Aorta (tissue), 5 donors: ENCODE results near the gene CACNA1B. TPM values are rescaled to one million over a fixed set of nuclear protein-coding genes. Genes with fewer than 3 reads are reported as not detected.
A peak's percentile ranks its signal among the peaks of the same experiment; 100 is the strongest.

ENCODE experiments used
- ATAC-seq: fragments of 200-7000 bp; cut with Tn5 transposase; one replicate; pipeline ENCODE4 v1.9.1; 2022; ENCODE audit warnings: moderate library complexity; ENCODE audit not compliant: low FRiP score
- DNase-seq, 2 donors: peaks; one replicate each; pipeline ENCODE4 v3.0.0-alpha.2; 2020
- H3K27ac ChIP-seq, 2 donors: one replicate each; pipeline ENCODE4 v1.5.1; 2013; ENCODE audit warnings: low read length in 2 of 2, mild to moderate bottlenecking in 2 of 2, moderate library complexity in 2 of 2, control low read depth in 1 of 2, inconsistent platforms in 1 of 2, low read depth in 1 of 2
- H3K27me3 ChIP-seq, 2 donors: one replicate each; pipeline ENCODE4 v1.6.1; 2013; ENCODE audit warnings: control low read depth in 1 of 2, low read length in 1 of 2, mild to moderate bottlenecking in 1 of 2, moderate library complexity in 1 of 2; ENCODE audit not compliant: insufficient read depth in 2 of 2, control insufficient read depth in 1 of 2
- H3K36me3 ChIP-seq, 2 donors: one replicate each; pipeline ENCODE4 v1.6.1; 2013; ENCODE audit warnings: control low read depth in 1 of 2, low read length in 1 of 2, mild to moderate bottlenecking in 1 of 2; ENCODE audit not compliant: insufficient read depth in 2 of 2, control insufficient read depth in 1 of 2
- H3K4me1 ChIP-seq, 2 donors: one replicate each; pipeline ENCODE4 v1.6.1; 2013; ENCODE audit warnings: low read length in 2 of 2, control low read depth in 1 of 2, mild to moderate bottlenecking in 1 of 2, moderate library complexity in 1 of 2; ENCODE audit not compliant: insufficient read depth in 2 of 2, control insufficient read depth in 1 of 2
- H3K4me3 ChIP-seq, 2 donors: one replicate each; pipeline ENCODE4 v1.5.1; 2013; ENCODE audit warnings: low read length in 2 of 2, control low read depth in 1 of 2, mild to moderate bottlenecking in 1 of 2
- H3K9me3 ChIP-seq: one replicate; pipeline ENCODE4 v1.6.1; 2013; ENCODE audit warnings: mild to moderate bottlenecking, low read length; ENCODE audit not compliant: control insufficient read depth
- WGBS, 2 donors: extraction: QIAGEN DNeasy Blood & Tissue Kit; methylation state at CpG; one replicate each; pipeline ENCODE4 v1.1.7; 2013; 5-methylcytosine and 5-hydroxymethylcytosine counted together
- intact Hi-C, 2 donors: fragments of 100-400 bp; cut with DNase I; formaldehyde crosslinking; loops; one replicate each; pipeline versions ENCODE4 v1.14.2 to v1.15.0; 2022
- polyA plus RNA-seq, 2 donors: library from polyadenylated mRNA; stranded (reverse); fragments of 200-250 nt; gene quantifications; one replicate each; pipeline ENCODE4 v1.2.3, GENCODE V29; 2013
- total RNA-seq, 2 donors: library from RNA; stranded (reverse); fragmentation: NEBNext Ultra II Directional; extraction: Animal tissue kit (Norgen Biotek cat#: 25700); gene quantifications; one replicate each; pipeline ENCODE4 v1.2.1, GENCODE V29; 2021
- donor health status: healthy with polysubstance abuse.
- donor health status: Bipolar disorder and iron deficiency.
- donor health status: DM: no; HTN: no; CAD: no.
- donor health status: DM: no; HTN: no; CAD: no.
- donor health status: DM: yes; HTN: yes; CAD: no.

The CACNA1B gene
- total and polyA plus RNA-seq, 4 donors = under 0.01 to 0.05 (median 0.03) TPM; not detected in 1

GRCh38 chr9:137987244-137988030 is 109.9 kb downstream of the CACNA1B start:
- ATAC-seq (no peak), DNase-seq (peak in 1 of 2 donors; percentile 30)
- Histone ChIP-seq H3K4me3 (no peak overlapping the region), H3K36me3 (no peaks in the 10 kb centered on the region), H3K4me1 (no peaks in the 10 kb centered on the region), H3K27ac (no peak overlapping the region), H3K27me3 (no peaks in the 10 kb centered on the region), H3K9me3 (peaks cover 1% of the 10 kb centered on the region)
- intact Hi-C loops = no loop called here
- 78 to 81% methylated on average over 10 of the region's 10 CpGs for WGBS, 2 donors

DNA sequence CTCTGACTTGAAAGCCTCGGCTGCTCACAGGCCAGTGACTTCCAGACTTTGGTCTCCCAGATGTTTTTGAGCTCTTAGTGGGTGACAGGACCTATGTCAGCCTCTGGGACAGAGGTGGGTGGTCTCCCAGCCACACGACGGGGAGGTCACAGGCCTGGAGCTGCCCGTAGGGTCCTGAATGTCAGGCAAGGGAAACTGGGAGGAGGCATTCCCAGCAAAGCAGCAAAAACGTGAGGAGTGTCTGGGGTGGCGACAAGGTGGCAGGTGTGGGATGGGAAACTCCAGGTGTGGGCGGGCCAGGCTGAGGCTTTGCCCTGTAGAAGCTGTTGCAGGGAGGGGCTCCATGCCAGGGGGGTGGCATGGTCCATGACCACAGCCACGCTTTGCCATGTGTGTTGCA is 110.5 kb downstream of the CACNA1B start:
- Histone ChIP-seq H3K27me3 (no peaks in the 10 kb centered on the region), H3K36me3 (no peaks in the 10 kb centered on the region), H3K4me1 (no peaks in the 10 kb centered on the region), H3K4me3 (no peak overlapping the region), H3K9me3 (peaks cover 1% of the 10 kb centered on the region), H3K27ac (no peak overlapping the region)
- WGBS, 2 donors = 76 to 84% methylated on average over 8 of the region's 8 CpGs
- no peak for ATAC-seq
- peak in 1 of 2 donors; percentile 54 for DNase-seq
- intact Hi-C loops = no loop called here

DNA sequence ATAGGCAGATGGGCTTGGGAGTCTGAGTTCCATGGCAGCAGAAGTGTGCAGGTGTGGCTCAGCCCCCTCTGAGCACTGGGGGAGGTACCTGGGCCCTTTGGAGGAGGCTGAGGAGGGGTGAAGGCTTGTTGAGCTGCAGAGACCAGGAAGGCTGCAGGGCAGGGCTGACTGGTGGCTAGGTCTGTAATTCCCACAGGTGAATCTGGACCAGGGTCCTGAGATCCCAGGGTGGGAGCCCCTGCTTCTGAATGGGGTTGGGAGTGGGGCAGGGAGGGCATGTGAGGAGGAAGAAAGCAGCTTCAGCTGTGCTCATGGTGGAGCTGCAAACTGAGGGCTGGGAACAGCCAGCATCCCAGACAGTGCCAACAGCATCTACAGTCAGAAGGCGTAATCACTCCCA is 111.1 kb downstream of the CACNA1B start:
- Histone ChIP-seq H3K4me3 (no peak overlapping the region), H3K9me3 (peaks cover 1% of the 10 kb centered on the region), H3K27me3 (no peaks in the 10 kb centered on the region), H3K4me1 (no peaks in the 10 kb centered on the region), H3K27ac (no peak overlapping the region), H3K36me3 (no peaks in the 10 kb centered on the region)
- intact Hi-C loops = no loop called here
- peak in 1 of 2 donors; percentile 26 for DNase-seq
- WGBS, 2 donors = 85 to 92% methylated on average over 1 of the region's 1 CpG
- ATAC-seq = no peak

GRCh38 chr9:137989156-137989555 is 111.6 kb downstream of the CACNA1B start:
- Histone ChIP-seq H3K27me3 (no peaks in the 10 kb centered on the region), H3K4me1 (no peaks in the 10 kb centered on the region), H3K27ac (no peak overlapping the region), H3K4me3 (no peak overlapping the region), H3K36me3 (no peaks in the 10 kb centered on the region), H3K9me3 (peaks cover 1% of the 10 kb centered on the region)
- ATAC-seq (no peak), DNase-seq (peak in 1 of 2 donors; percentile 41)
- intact Hi-C loops = no loop called here
- 84 to 94% methylated on average over 7 of the region's 7 CpGs for WGBS, 2 donors

DNA sequence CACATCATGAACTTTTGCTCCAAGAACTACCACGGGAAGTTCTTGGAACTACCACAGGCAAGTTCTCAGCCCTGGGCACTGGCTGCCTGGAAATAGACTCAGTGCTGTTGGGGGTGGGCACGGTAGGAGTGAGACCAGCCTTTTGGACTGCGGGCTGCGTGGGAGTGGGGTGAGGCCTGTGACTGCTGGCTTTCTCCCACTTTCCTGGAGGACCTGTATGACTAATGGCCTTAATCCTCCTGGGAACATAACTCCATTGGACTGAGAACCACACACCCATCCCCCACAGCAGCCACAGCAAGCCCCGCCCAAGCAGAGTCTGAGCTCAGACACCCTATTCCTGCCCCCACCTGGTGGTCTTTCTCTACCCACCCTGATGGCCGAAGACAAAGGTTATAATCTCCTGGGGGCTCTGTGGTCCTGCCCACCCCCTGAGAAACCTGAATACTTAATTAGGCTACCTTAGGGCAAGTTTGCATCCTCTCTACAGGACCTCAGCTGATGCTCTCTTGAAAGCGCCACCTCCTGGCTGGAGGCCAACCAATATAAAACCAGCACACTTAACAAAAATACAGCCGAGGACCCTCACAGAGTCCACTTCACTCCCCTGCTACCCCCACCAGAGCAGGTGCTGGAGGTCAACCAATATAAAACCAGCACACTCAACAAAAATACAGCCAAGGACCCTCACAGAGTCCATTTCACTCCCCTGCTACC is 112.6 kb downstream of the CACNA1B start:
- DNase-seq (peak in 1 of 2 donors; percentile 51), ATAC-seq (no peak)
- no peaks in the 10 kb centered on the region for H3K36me3 ChIP-seq
- no peaks in the 10 kb centered on the region for H3K27me3 ChIP-seq
- H3K4me1 ChIP-seq = no peaks in the 10 kb centered on the region
- no peak overlapping the region for H3K4me3 ChIP-seq
- H3K9me3 ChIP-seq = peaks cover 1% of the 10 kb centered on the region
- intact Hi-C loops = no loop called here
- WGBS, 2 donors = 72 to 84% methylated on average over 8 of the region's 8 CpGs
- H3K27ac ChIP-seq = no peak overlapping the region

DNA sequence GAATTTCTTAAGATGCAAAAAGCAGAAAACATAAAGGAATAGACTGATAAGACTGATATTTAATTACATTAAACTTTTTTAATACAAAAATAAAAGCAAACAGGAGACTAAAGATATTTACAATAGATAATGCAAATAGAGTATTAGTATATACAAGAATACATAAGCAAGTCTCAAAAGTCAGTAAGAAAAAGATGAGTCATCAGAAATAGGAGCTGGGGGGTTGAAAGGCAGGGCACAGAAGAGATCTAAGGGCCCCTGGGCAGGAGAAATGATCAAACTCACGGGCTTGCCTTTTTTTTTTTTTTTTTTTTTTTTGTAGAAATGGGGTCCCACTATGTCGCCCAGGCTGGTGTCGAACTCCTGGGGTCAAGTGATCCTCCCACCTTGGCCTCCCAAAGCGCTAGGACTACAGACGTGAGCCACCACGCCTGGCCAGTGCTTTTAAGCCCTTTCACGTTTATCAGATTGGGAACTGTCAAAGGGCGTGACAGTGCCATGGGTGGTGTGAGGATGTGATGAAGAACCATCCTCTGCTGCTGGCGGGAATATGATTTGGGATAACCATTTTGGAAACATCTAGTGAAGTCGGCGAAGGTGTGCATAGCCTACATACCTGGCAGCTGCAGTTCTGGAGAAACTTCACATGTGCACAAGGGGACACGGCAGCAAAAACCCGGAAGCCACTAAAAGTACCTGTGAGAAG is 126.1 kb downstream of the CACNA1B start:
- H3K36me3 ChIP-seq = no peaks in the 10 kb centered on the region
- no peaks in the 10 kb centered on the region for H3K9me3 ChIP-seq
- WGBS, 2 donors = 86 to 87% methylated on average over 13 of the region's 13 CpGs
- H3K27ac ChIP-seq = no peak overlapping the region
- no peak for DNase-seq
- H3K4me1 ChIP-seq = no peaks in the 10 kb centered on the region
- no peaks in the 10 kb centered on the region for H3K27me3 ChIP-seq
- intact Hi-C loops = no loop called here
- H3K4me3 ChIP-seq = no peak overlapping the region
- no peak for ATAC-seq

DNA sequence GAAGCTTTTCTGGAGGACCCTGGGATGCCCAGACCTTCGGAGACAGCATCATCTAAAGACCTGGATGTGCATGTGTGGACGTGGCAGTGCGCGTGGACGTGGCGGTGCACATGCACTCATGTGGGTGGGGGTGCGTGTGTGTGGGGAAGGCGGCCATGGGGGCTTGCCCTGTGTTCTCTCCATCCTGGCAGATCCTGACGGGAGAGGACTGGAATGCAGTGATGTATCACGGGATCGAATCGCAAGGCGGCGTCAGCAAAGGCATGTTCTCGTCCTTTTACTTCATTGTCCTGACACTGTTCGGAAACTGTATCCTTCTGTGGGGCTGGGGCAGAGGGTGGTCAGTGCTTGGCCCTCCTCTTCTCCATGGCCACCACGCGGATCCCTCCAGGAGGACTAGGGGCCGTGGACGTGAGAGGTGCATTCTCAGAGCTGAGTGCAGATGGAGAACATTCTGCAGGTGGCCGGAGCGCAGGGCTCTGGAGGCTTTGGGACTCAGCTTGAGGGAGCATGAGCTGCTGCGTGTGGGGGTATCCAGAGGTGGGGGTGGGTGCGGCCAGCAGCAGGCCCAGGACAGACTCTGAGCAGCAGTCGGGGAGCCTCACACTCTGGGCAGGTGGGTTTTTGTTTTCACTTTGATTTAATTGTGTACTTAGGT is 129.1 kb downstream of the CACNA1B start:
- Histone ChIP-seq H3K36me3 (no peaks in the 10 kb centered on the region), H3K27me3 (no peaks in the 10 kb centered on the region), H3K27ac (no peak overlapping the region), H3K4me3 (no peak overlapping the region), H3K4me1 (no peaks in the 10 kb centered on the region), H3K9me3 (no peaks in the 10 kb centered on the region)
- intact Hi-C loops = no loop called here
- DNase-seq = no peak
- WGBS, 2 donors = 85 to 86% methylated on average over 25 of the region's 25 CpGs
- ATAC-seq = no peak

DNA sequence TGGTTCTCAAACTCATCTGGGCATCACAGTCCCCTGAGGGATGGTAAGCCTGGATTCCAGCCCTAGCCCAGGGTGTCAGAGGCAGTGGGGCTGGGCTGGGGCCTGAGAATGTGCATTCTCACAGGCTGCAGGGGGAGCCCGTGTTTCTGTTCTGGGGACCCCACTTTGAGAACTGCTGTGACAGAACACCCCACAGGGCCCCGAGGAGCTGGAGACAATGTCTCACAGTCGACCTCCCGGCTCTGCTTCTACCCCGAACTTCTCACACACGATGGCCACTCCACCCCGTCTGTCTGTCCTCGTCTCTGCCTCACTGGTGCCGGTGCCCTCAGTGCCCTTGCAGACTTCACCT is 130.0 kb downstream of the CACNA1B start:
- H3K4me1 ChIP-seq = no peaks in the 10 kb centered on the region

More for the DNA sequence above, 130.0 kb downstream of the CACNA1B start:
- H3K27ac ChIP-seq = no peak overlapping the region
- ATAC-seq = no peak
- no peaks in the 10 kb centered on the region for H3K9me3 ChIP-seq
- intact Hi-C loops = no loop called here
- H3K27me3 ChIP-seq = no peaks in the 10 kb centered on the region
- 84 to 86% methylated on average over 9 of the region's 9 CpGs for WGBS, 2 donors
- no peak overlapping the region for H3K4me3 ChIP-seq
- H3K36me3 ChIP-seq = no peaks in the 10 kb centered on the region
- DNase-seq = no peak
